Liver (tissue), 9 donors: ENCODE measurements around the gene SEMA4C. TPM values are rescaled to one million over a fixed set of nuclear protein-coding genes. Genes with fewer than 3 reads are reported as not detected.
A peak's percentile ranks its signal among the peaks of the same experiment; 100 is the strongest.

ENCODE experiments used
- DNase-seq: peaks from one replicate; pipeline ENCODE4 v3.0.0-alpha.2; 2017; ENCODE audit warnings: low spot score
- H3K27ac ChIP-seq, 2 donors: one replicate each; pipeline ENCODE4 v1.7.0; 2013; ENCODE audit warnings: inconsistent platforms in 2 of 2, low read length in 2 of 2, control low read depth in 1 of 2, low read depth in 1 of 2, mild to moderate bottlenecking in 1 of 2
- H3K27me3 ChIP-seq, 4 donors: one replicate each; pipeline versions ENCODE4 v1.6.1 to v1.7.0; 2013; ENCODE audit warnings: low read length in 3 of 4, inconsistent platforms in 1 of 4, mild to moderate bottlenecking in 1 of 4, moderate library complexity in 1 of 4; ENCODE audit not compliant: control insufficient read depth in 4 of 4, insufficient read depth in 4 of 4
- H3K36me3 ChIP-seq, 4 donors: one replicate each; pipeline versions ENCODE4 v1.6.1 to v1.7.0; 2013; ENCODE audit warnings: low read length in 3 of 4, mild to moderate bottlenecking in 3 of 4, low read depth in 1 of 4, moderate library complexity in 1 of 4; ENCODE audit not compliant: control insufficient read depth in 4 of 4, insufficient read depth in 3 of 4
- H3K4me1 ChIP-seq, 4 donors: one replicate each; pipeline versions ENCODE4 v1.6.1 to v1.7.0; 2013; ENCODE audit warnings: low read length in 3 of 4, mild to moderate bottlenecking in 3 of 4, moderate library complexity in 1 of 4; ENCODE audit not compliant: control insufficient read depth in 4 of 4, insufficient read depth in 4 of 4
- H3K4me3 ChIP-seq, 3 donors: one replicate each; pipeline versions ENCODE4 v1.6.1 to v1.7.0; 2013; ENCODE audit warnings: low read length in 3 of 3, control low read depth in 1 of 3, low read depth in 1 of 3, mild to moderate bottlenecking in 1 of 3
- H3K9ac ChIP-seq, 2 donors: one replicate each; pipeline ENCODE4 v1.7.0; 2013; ENCODE audit warnings: low read length in 2 of 2, mild to moderate bottlenecking in 2 of 2, moderate library complexity in 2 of 2, control low read depth in 1 of 2, low read depth in 1 of 2
- H3K9me3 ChIP-seq, 4 donors: one replicate each; pipeline versions ENCODE4 v1.6.1 to v1.7.0; 2013; ENCODE audit warnings: low read length in 3 of 4; ENCODE audit not compliant: control insufficient read depth in 4 of 4
- ATF3 ChIP-seq: IDR thresholded peaks from 2 replicates; pipeline ENCODE4 v1.6.1; 2016; ENCODE audit warnings: antibody characterized with exemption
- CTCF ChIP-seq: fragments of 150-350 bp; IDR thresholded peaks from 2 replicates; pipeline ENCODE4 v1.5.1; 2017; ENCODE audit warnings: improper control_type of control experiment, low read depth, low read length; ENCODE audit not compliant: missing input control
- EGR1 ChIP-seq, 2 donors: IDR thresholded peaks; 2 replicates each; pipeline ENCODE4 v1.6.1; 2016 to 2018; ENCODE audit warnings: antibody characterized with exemption in 2 of 2, low read depth in 2 of 2
- FOXA1 ChIP-seq: IDR thresholded peaks from 2 replicates; pipeline ENCODE4 v1.6.1; 2016; ENCODE audit warnings: antibody characterized with exemption
- FOXA2 ChIP-seq: IDR thresholded peaks from 2 replicates; pipeline ENCODE4 v1.6.1; 2016; ENCODE audit warnings: antibody characterized with exemption
- GABPA ChIP-seq, 2 donors: IDR thresholded peaks in 1 of 2; conservative IDR thresholded peaks in 1 of 2; 2 replicates each; pipeline ENCODE4 v1.6.1; 2016; ENCODE audit warnings: antibody characterized with exemption in 2 of 2, mild to moderate bottlenecking in 1 of 2, moderate library complexity in 1 of 2
- HNF4A ChIP-seq, 2 donors: conservative IDR thresholded peaks; 2 replicates each; pipeline ENCODE4 v1.6.1; 2016; ENCODE audit warnings: antibody characterized with exemption in 2 of 2, mild to moderate bottlenecking in 2 of 2
- HNF4G ChIP-seq: IDR thresholded peaks from 2 replicates; pipeline ENCODE4 v1.6.1; 2016; ENCODE audit warnings: antibody characterized with exemption
- MAX ChIP-seq: IDR thresholded peaks from 2 replicates; pipeline ENCODE4 v1.6.1; 2016; ENCODE audit warnings: antibody characterized with exemption
- NR2F2 ChIP-seq: IDR thresholded peaks from 2 replicates; pipeline ENCODE4 v1.6.1; 2016; ENCODE audit warnings: antibody characterized with exemption
- RAD21 ChIP-seq, 2 donors: IDR thresholded peaks; 2 replicates each; pipeline ENCODE4 v1.6.1; 2016; ENCODE audit warnings: antibody characterized with exemption in 2 of 2, mild to moderate bottlenecking in 2 of 2
- REST ChIP-seq: IDR thresholded peaks from 2 replicates; pipeline ENCODE4 v1.6.1; 2016; ENCODE audit warnings: antibody characterized with exemption, mild to moderate bottlenecking
- RXRA ChIP-seq, 2 donors: IDR thresholded peaks; 2 replicates each; pipeline ENCODE4 v1.6.1; 2017 to 2018; ENCODE audit warnings: antibody characterized with exemption in 2 of 2, mild to moderate bottlenecking in 1 of 2
- SP1 ChIP-seq: IDR thresholded peaks from 2 replicates; pipeline ENCODE4 v1.6.1; 2018; ENCODE audit warnings: antibody characterized with exemption, mild to moderate bottlenecking
- TAF1 ChIP-seq: conservative IDR thresholded peaks from 2 replicates; pipeline ENCODE4 v1.6.1; 2016; ENCODE audit warnings: antibody characterized with exemption, mild to moderate bottlenecking
- WGBS: extraction: QIAGEN DNeasy Blood & Tissue Kit; methylation state at CpG from one replicate; pipeline ENCODE4 v1.1.7; 2013; 5-methylcytosine and 5-hydroxymethylcytosine counted together
- polyA plus RNA-seq, 2 donors: library from polyadenylated mRNA; stranded (reverse) in 1 of 2; unstranded in 1 of 2; fragments of 200-250 nt in 1 of 2; fragments of >200 nt in 1 of 2; fragmentation: Nextera tagmentation in 1 of 2; extraction: Ambion mirVana in 1 of 2; gene quantifications; one replicate each; pipeline versions ENCODE4 v1.2.1 to v1.2.3, GENCODE V29; 2013 to 2015
- total RNA-seq, 2 donors: library from RNA; depleted of rRNA; stranded (reverse); fragments of >200 nt; gene quantifications; one replicate each; pipeline ENCODE4 v1.2.3, GENCODE V29; 2014
- donor health status: healthy.
- donor health status: healthy.
- donor health status: healthy.
- donor health status: healthy.
- donor health status: healthy.

SEMA4C gene
- total and polyA plus RNA-seq, 4 donors = 3.7 to 23.2 (median 13.2) TPM

GRCh38 chr2:96865654-96866053, 4.2 kb downstream of the SEMA4C start:
- Histone ChIP-seq H3K36me3 (peaks cover 7 to 38% (median 14%) of the 10 kb centered on the region in 4 donors), H3K4me3 (no peak overlapping the region), H3K27me3 (no peaks in the 10 kb centered on the region), H3K27ac (no peak overlapping the region), H3K9ac (no peak overlapping the region), H3K9me3 (no peaks in the 10 kb centered on the region), H3K4me1 (peaks cover 18 to 64% (median 53%) of the 10 kb centered on the region in 4 donors)
- no peak for DNase-seq
- 89% methylated on average over 16 of the region's 16 CpGs for WGBS
- no peak for TF ChIP-seq HNF4A (conservative IDR thresholded peaks at IDR 0.05)
- TF ChIP-seq EGR1 (IDR thresholded peaks at IDR 0.05; ENCODE audit: low read depth in 2 of 2) = no peak
- TF ChIP-seq RXRA (IDR thresholded peaks at IDR 0.05) = no peak
- no peak for TF ChIP-seq HNF4G
- TF ChIP-seq MAX = no peak
- TF ChIP-seq TAF1 = no peak
- no peak for TF ChIP-seq ATF3
- TF ChIP-seq NR2F2 = no peak
- no peak for TF ChIP-seq FOXA2
- no peak for TF ChIP-seq SP1
- no peak for TF ChIP-seq RAD21 (IDR thresholded peaks at IDR 0.05)
- TF ChIP-seq GABPA (IDR thresholded peaks at IDR 0.05 in 1 of 2, conservative IDR thresholded peaks at IDR 0.05 in 1 of 2) = no peak
- no peak for TF ChIP-seq FOXA1
- TF ChIP-seq CTCF = no peak

GRCh38 chr2:96864343-96865091, 5.4 kb downstream of the SEMA4C start:
- Histone ChIP-seq H3K36me3 (peaks cover 7 to 38% (median 14%) of the 10 kb centered on the region in 4 donors), H3K4me3 (no peak overlapping the region)
- WGBS = 79% methylated on average over 25 of the region's 25 CpGs

More at GRCh38 chr2:96864343-96865091, 5.4 kb downstream of the SEMA4C start:
- TF ChIP-seq EGR1 (IDR thresholded peaks at IDR 0.05; ENCODE audit: low read depth in 2 of 2) (no peak), REST (no peak), SP1 (no peak)
- DNase-seq = no peak
- Histone ChIP-seq H3K27ac (peak overlapping the region; percentile 21 to 38), H3K4me1 (peaks cover 19 to 73% (median 54%) of the 10 kb centered on the region in 4 donors), H3K9me3 (no peaks in the 10 kb centered on the region), H3K9ac (no peak overlapping the region), H3K27me3 (no peaks in the 10 kb centered on the region)
